HEK293T (cell line): ENCODE measurements around the gene TBC1D16.
"Not testable (repeated sequence)": the region's sequence is repeated elsewhere in the genome, so short reads cannot be mapped to it uniquely, and the experiment has no call there.

Source experiments
- CTCF ChIA-PET: fragments of 350-600 bp; formaldehyde crosslinking; extraction: SDS; loops from one replicate; lab custom pipeline; 2021; ENCODE audit warnings: antibody characterized with exemption, inconsistent platforms; lab: Yijun Ruan, JAX
- POLR2A ChIA-PET: fragments of 350-600 bp; formaldehyde crosslinking; extraction: SDS; loops from one replicate; lab custom pipeline; 2020; ENCODE audit warnings: antibody characterized with exemption, inconsistent platforms; lab: Yijun Ruan, JAX
- DNase-seq: peaks from one replicate; pipeline ENCODE4 v3.0.0; 2012; ENCODE audit warnings: mixed read lengths; ENCODE audit errors: extremely low spot score
- ARNT ChIP-seq: fragments of 450-650 bp; IDR thresholded peaks from 2 replicates; pipeline ENCODE4 v1.6.1; 2017; ENCODE audit warnings: mild to moderate bottlenecking
- BHLHE40 ChIP-seq: fragments of 450-650 bp; IDR thresholded peaks from 2 replicates; pipeline ENCODE4 v1.6.1; 2016; ENCODE audit warnings: mild to moderate bottlenecking, moderate library complexity, borderline replicate concordance
- CTBP1 ChIP-seq: fragments of 450-650 bp; IDR thresholded peaks from 2 replicates; pipeline ENCODE4 v1.6.1; 2016; ENCODE audit warnings: borderline replicate concordance
- ELF4 ChIP-seq: fragments of 450-650 bp; IDR thresholded peaks from 2 replicates; pipeline ENCODE4 v1.6.1; 2017; ENCODE audit warnings: antibody characterized with exemption
- FOXA1 ChIP-seq: fragments of 450-650 bp; IDR thresholded peaks from 2 replicates; pipeline ENCODE4 v1.6.1; 2016; ENCODE audit warnings: mild to moderate bottlenecking
- FOXK2 ChIP-seq: fragments of 450-650 bp; IDR thresholded peaks from 2 replicates; pipeline ENCODE4 v1.6.1; 2016; ENCODE audit warnings: mild to moderate bottlenecking
- FOXM1 ChIP-seq: fragments of 450-650 bp; IDR thresholded peaks from 2 replicates; pipeline ENCODE4 v1.6.1; 2017; ENCODE audit warnings: mild to moderate bottlenecking, borderline replicate concordance
- HDGF ChIP-seq: fragments of 450-650 bp; IDR thresholded peaks from 2 replicates; pipeline ENCODE4 v1.6.1; 2017; ENCODE audit warnings: antibody characterized with exemption, borderline replicate concordance
- L3MBTL2 ChIP-seq: fragments of 450-650 bp; conservative IDR thresholded peaks from 2 replicates; pipeline ENCODE4 v1.6.1; 2016; ENCODE audit warnings: mild to moderate bottlenecking
- LEF1 ChIP-seq: fragments of 450-650 bp; IDR thresholded peaks from 2 replicates; pipeline ENCODE4 v1.6.1; 2017; ENCODE audit warnings: mild to moderate bottlenecking, borderline replicate concordance
- NFRKB ChIP-seq: fragments of 450-650 bp; IDR thresholded peaks from 2 replicates; pipeline ENCODE4 v1.6.1; 2016; ENCODE audit warnings: mild to moderate bottlenecking, moderate library complexity
- SP1 ChIP-seq: fragments of 450-650 bp; IDR thresholded peaks from 2 replicates; pipeline ENCODE4 v1.6.1; 2017
- SUZ12 ChIP-seq: fragments of 450-650 bp; IDR thresholded peaks from 2 replicates; pipeline ENCODE4 v1.6.1; 2016; ENCODE audit warnings: mild to moderate bottlenecking
- TARDBP ChIP-seq: fragments of 450-650 bp; IDR thresholded peaks from 2 replicates; pipeline ENCODE4 v1.6.1; 2016
- ZNF384 ChIP-seq: fragments of 450-650 bp; IDR thresholded peaks from 2 replicates; pipeline ENCODE4 v1.6.1; 2016
- TF ChIP-seq, protein P1 (sequence below): fragments of 450-650 bp; IDR thresholded peaks from 2 replicates; pipeline ENCODE4 v1.6.1; 2016

Gene TBC1D16

DNA sequence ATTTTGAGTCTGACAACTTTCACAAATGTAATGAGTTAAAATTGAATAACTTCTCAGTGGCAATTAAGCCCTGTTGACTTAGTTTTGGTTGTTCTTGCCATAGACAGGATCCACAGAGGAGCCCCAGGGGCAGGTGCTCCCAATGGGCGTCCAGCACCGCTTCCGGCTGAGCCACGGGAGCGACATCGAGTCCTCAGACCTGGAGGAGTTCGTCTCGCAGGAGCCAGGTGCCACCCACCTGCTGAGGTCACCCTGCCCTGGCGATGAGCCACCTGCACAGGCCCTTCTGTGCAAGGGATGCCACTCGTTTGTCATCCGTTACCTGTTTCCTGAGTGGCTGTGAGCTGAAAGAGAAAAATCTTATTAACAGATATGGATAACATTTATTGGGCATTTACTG, 11.5 kb upstream of the TBC1D16 start:
- CTCF ChIA-PET = no interaction called here
- POLR2A ChIA-PET = no interaction called here
- no peak for DNase-seq
- TF ChIP-seq CTBP1 = no peak

DNA sequence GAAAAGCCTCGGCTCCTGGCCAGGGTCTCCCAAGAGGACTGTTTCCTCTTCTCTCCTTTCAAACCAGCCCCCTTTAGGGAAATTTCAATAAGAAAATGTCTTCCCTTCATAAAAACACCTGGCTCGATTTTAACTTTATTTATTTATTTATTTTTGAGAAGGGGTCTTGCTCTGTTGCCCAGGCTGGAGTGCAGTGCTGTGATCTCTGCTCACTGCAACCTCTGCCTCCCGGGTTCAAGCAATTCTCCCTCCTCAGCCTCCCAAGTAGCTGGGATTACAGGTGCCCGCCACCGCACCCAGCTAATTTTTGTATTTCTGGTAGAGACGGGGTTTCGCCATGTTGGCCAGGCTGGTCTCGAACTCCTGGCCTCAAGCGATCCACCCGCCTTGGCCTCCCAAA, 11.0 kb upstream of the TBC1D16 start:
- DNase-seq, POLR2A ChIA-PET, CTCF ChIA-PET: not testable (repeated sequence)

DNA sequence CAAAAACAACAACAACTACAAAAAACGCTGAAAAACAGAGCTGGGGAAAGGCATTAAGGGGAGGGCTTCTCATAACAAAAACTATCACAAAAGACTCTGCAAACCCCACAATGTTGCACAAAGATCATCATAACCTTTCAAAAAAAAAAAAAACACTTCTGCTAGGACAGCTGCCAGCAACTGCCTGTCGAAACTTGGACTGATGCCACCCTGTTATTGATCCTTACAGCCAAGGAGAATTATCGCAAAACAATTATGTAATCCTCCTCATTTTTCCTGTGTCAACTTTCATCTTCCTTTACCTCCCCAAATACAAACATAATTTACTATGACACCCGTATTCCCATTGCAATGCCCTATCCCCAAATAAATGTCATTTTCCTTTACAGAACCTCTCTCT, 10.0 kb upstream of the TBC1D16 start:
- TF ChIP-seq L3MBTL2 (no peak), HDGF (no peak), ELF4 (no peak)
- ChIA-PET CTCF (no interaction called here), POLR2A (no interaction called here)
- no peak for DNase-seq

DNA sequence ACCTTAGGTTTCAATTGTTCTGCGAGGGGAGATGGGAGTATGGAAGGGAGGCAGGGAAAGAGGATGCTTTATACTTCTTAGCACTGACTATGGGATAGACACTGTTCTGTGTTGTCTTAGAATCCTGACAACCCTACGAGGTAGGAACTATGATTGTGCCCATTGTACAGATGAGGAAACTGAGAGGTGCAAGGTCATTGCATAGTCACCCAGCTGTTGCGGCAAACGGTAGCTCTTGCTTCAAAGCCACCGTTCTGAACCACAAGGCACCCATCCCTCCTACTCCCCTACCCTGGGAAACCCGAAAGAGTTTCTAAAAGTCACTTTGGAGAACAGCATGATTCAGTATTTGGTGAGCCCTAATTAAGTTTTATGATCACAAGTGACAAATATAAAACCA, 8.3 kb upstream of the TBC1D16 start:
- ChIA-PET POLR2A (no interaction called here), CTCF (no interaction called here)
- TF ChIP-seq FOXK2 (no peak), BHLHE40 (no peak), ARNT (no peak)
- DNase-seq = no peak

DNA sequence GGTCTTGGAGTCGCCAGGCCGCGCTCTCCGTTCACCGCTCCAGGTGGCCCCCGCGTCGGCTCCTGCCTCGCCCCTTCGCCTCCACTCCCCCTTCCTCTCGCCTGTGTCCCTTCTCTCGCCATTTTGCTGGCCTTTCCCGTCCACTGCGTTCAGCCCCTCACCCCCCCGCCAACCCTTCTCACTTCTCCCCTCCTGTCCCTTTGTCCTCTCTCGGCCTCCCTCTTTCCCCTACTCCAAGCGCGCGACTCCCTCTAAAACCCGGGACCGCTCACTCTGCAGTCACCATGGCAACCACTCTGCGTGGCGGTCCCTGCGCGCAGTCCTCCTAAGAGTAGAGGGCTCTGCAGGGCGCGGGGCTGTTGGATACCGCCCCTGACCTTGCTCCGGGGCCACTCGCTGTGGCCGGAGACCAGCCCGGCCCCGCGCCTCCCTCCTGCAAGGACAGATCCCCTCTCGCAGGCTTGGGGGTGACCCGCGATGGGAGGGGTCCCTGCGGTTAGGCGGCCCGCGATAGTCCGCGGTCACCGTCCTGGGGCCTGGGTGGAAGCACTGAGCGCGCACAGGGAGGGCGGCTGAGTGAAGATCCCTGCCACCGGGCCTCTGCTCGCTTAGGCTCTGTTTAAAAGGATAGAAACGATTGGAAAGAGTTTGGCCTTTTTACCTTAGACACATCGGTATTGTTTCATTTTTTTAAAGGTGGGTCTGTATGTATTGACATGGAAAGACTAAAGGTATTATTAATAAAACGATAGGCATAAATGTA, 1.2 kb upstream of the TBC1D16 start:
- POLR2A ChIA-PET = no interaction called here
- DNase-seq = peak; percentile 52
- CTCF ChIA-PET = interaction anchor here (1.0 kb wide), 1 partner anchor 29 kb away, joined by 3 read pairs; no protein-coding TSS in a partner anchor
- 0 out of 2 replicates have a peak, but pooled peaks have one; percentile 6 for TF ChIP-seq L3MBTL2
- TF ChIP-seq BHLHE40 = no peak

DNA sequence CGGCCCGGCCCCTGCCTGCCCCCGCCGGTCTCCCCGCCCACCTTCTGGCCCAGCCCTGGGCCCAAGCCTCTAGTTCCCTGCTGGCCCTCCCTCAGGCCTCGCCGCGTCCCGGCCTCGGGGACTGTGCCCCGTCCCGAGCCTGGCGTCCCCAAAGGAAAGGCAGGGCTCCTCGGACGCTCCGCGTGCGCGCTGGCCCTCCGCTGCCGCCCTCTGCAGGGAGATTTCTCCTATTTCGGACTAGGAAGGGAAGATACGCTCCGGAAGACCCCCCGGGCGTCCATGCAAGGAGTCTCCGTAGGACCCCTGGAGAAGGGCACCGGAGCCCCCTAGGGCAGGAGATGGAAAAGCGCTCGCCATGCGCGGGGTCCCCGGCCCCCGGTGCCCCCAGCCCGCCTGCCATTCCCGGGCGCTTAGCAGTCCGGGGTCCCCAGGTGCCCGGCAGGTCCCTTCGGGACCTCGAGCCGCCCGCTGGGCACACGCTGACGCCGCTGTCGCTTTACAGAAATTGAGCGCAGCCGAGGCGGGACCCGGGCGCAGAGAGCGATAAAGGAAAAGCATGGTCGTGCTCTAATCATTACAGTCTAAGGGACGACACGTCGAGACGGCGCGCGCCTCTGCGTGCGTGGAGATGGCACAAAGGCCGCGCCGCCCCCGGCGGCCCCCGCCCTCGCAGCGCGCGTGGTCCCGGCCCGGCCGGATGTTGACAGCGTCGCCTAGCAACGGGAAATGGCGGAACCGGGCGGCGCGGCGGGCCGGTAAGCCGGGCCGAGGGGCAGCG, 454 bp upstream of the TBC1D16 start, which contains the start of gene CCDC40:
CCDC40 (plus strand) TSS at position 706 of the 778 bp plus-strand sequence; CDS start at position 727, 21 bp downstream.
- no peak for TF ChIP-seq FOXK2
- no peak for TF ChIP-seq FOXA1
- no peak for TF ChIP-seq LEF1
- TF ChIP-seq HDGF = no peak
- TF ChIP-seq CTBP1 = no peak
- TF ChIP-seq, protein P1, sequence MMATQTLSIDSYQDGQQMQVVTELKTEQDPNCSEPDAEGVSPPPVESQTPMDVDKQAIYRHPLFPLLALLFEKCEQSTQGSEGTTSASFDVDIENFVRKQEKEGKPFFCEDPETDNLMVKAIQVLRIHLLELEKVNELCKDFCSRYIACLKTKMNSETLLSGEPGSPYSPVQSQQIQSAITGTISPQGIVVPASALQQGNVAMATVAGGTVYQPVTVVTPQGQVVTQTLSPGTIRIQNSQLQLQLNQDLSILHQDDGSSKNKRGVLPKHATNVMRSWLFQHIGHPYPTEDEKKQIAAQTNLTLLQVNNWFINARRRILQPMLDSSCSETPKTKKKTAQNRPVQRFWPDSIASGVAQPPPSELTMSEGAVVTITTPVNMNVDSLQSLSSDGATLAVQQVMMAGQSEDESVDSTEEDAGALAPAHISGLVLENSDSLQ = no peak
- TF ChIP-seq TARDBP = no peak
- peak; percentile 85; the same call in 1 of the 2 replicates for TF ChIP-seq FOXM1
- no peak for TF ChIP-seq BHLHE40
- TF ChIP-seq ZNF384 = no peak
- no peak for TF ChIP-seq SP1
- no peak for TF ChIP-seq SUZ12
- no peak for TF ChIP-seq ELF4
- TF ChIP-seq NFRKB = no peak
- 0 out of 2 replicates have a peak, but pooled peaks have one; percentile 24 for TF ChIP-seq ARNT
- peak; percentile 57 for TF ChIP-seq L3MBTL2
- CTCF ChIA-PET = no interaction called here
- peak; percentile 92 for DNase-seq
- POLR2A ChIA-PET = no interaction called here

DNA sequence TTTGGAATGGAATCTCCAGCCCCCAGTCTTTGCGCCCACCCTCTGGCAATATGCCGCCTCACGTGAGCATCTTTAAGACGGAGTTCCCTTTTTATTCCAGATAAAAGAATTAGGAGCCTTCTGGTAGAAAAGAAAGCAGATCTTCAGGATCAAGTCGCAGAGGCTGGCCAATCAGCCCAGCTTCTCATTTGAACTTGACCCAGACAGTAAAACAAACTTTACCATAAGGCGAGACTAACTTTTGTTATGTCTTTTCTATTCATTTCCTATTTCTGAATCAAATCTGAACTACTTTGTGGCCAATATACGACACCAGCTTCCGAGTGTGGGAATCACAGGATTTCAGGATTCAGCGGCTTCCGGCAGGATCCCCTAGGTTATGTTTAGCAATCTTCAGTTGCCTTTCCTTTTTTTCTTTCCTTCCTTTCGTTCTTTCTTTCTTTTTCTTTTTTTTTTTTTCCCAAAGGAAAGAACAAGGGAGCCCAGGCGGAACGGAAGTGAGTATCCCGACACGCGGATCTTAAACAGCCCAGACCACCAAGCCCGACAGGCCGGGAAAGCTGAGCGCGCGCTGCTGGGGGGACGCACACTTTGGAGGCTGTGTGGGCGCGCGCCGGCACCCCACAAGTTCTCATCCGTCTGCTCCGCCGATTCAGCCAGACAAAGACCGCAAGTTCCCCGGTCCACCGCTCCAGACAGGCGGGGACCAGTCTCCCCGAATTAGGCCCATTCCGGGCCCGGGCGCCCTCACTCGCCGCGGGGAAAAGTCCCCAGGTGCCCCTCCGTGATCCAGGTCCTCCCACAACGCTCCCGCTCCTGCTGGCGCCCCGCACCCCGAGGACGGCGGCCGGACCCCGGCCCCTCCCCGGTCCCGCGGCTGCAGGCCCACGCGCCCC, 633 bp downstream of the TBC1D16 start:
- DNase-seq = no peak

More for the DNA sequence above, 633 bp downstream of the TBC1D16 start:
- CTCF ChIA-PET = interaction anchor here (1.6 kb wide), 1 partner anchor 27 kb away, joined by 6 read pairs; no protein-coding TSS in a partner anchor
- POLR2A ChIA-PET = interaction anchor here (0.7 to 1.2 kb wide), 4 partner anchors 8 to 43 kb away, joined by 3 to 4 read pairs (median 3); no protein-coding TSS in a partner anchor
- TF ChIP-seq ZNF384 (no peak), BHLHE40 (no peak), NFRKB (no peak), L3MBTL2 (no peak; the same call in 1 of the 2 replicates), FOXK2 (no peak), TARDBP (no peak), FOXM1 (no peak), ARNT (no peak), LEF1 (no peak), CTBP1 (no peak), HDGF (no peak), FOXA1 (no peak), SUZ12 (no peak)
